Large intestine (tissue), 3 donors: Measurements from ENCODE around the gene WWC2. TPM values are rescaled to one million over a fixed set of nuclear protein-coding genes. Genes with fewer than 3 reads are reported as not detected.
"Not testable (repeated sequence)": the region's sequence is repeated elsewhere in the genome, so short reads cannot be mapped to it uniquely, and the experiment has no call there.

Experiments
- DNase-seq, 2 donors: peaks; one replicate each; pipeline versions ENCODE4 v3.0.0 to v3.0.0-alpha.2; 2013
- H3K27ac ChIP-seq: one replicate; pipeline ENCODE4 v1.5.1; 2013; ENCODE audit warnings: low read length
- H3K27me3 ChIP-seq: 2 replicates; pipeline ENCODE4 v1.6.1; 2013; ENCODE audit warnings: low read length; ENCODE audit not compliant: control insufficient read depth, insufficient read depth
- H3K36me3 ChIP-seq: 2 replicates; pipeline ENCODE4 v1.6.1; 2013; ENCODE audit warnings: low read length; ENCODE audit not compliant: control insufficient read depth, insufficient read depth
- H3K4me1 ChIP-seq: one replicate; pipeline ENCODE4 v1.6.1; 2013; ENCODE audit warnings: low read length; ENCODE audit not compliant: control insufficient read depth, insufficient read depth
- H3K4me3 ChIP-seq: one replicate; pipeline ENCODE4 v1.5.1; 2013; ENCODE audit warnings: low read length
- H3K9me3 ChIP-seq: one replicate; pipeline ENCODE4 v1.6.1; 2013; ENCODE audit warnings: mild to moderate bottlenecking, low read depth, low read length, moderate library complexity; ENCODE audit not compliant: control insufficient read depth
- whole genome bisulfite sequencing: methylation state at CpG from one replicate; pipeline ENCODE4 v1.1.5; 2013; ENCODE audit warnings: low lambda C conversion rate; ENCODE audit not compliant: insufficient coverage; 5-methylcytosine and 5-hydroxymethylcytosine counted together
- polyA plus RNA-seq: library from polyadenylated mRNA; unstranded; fragments of 120-200 nt; gene quantifications from one replicate; pipeline ENCODE4 v1.2.1, GENCODE V29; 2013

Gene WWC2
- polyA plus RNA-seq, 1 donor = 19.7 TPM

DNA sequence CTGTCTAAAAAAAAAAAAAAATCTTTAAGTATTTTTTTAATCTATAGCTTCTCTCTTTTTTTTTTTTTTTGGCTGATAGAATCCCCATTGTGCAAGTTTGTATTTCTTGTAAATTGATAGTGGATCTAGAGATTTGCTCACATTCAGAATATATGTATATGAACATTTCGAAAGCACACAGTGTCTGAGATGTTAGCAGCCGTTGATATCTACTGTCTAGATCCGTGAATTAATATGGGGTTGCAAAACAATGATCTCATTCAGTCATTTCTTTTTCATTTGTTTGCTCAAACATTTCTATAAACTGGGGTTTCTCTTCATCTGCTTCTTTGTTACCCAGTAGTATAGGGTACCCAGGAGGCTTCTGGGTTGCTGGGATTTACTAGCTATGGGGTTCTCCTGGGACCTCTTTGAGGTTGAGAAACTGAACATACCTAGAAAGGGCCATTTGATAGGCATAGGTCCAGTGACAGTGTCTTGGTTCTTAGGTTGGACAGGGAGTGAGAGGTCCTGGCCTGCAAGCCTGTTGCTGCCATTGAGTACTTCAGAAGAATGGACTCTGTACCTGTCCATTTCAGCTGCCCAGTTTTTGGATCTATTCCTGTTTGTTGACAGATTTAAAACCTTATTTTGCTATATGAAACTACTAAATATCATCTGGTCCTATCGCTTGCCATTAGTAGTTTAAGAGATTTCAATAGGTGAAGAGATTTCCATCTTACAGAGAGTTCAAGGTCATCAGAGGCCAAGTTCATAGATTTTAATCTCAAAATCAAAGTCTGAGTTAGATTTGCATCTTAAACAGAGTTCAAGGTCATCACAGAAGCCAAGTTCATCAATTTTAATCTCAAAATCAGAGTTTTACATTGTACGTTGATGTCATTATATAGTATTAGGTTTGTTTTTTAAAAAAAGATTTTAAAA lies 50.8 kb downstream of the WWC2 start:
- Histone ChIP-seq H3K27me3 (no peaks in the 10 kb centered on the region), H3K36me3 (no peaks in the 10 kb centered on the region), H3K27ac (no peak overlapping the region), H3K4me3 (no peak overlapping the region), H3K9me3 (no peaks in the 10 kb centered on the region), H3K4me1 (peaks cover 4% of the 10 kb centered on the region)
- WGBS = 96% methylated on average over 4 of the region's 5 CpGs
- DNase-seq = no peak

GRCh38 chr4:183150664-183151063 lies 51.6 kb downstream of the WWC2 start:
- H3K36me3 ChIP-seq, H3K27ac ChIP-seq, DNase-seq, H3K9me3 ChIP-seq, H3K27me3 ChIP-seq, H3K4me3 ChIP-seq: not testable (repeated sequence)
- H3K4me1 ChIP-seq = peaks cover 11% of the 10 kb centered on the region
- WGBS = no CpG with 5 or more reads among the region's 5 CpGs

DNA sequence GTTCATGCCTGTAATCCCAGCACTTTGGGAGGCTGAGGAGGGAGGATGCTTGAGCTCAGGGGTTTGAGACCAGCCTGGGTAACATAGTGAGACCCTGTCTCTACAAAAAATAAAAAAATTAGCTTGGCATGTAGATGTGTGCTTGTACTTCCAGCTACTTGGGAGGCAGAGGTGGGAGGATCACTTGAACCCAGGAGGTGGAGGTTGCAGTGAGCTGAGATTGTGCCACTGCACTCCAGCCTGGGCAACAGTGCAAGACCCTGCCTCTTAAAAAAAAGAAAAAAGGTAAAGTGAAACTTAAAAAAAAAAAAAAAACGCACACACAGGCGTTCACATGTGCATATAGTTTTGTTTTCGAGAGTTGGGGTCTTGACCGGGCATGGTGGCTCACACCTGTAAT lies 53.2 kb downstream of the WWC2 start:
- no CpG with 5 or more reads among the region's 4 CpGs for WGBS
- H3K9me3 ChIP-seq, DNase-seq, H3K27ac ChIP-seq, H3K4me3 ChIP-seq, H3K36me3 ChIP-seq, H3K27me3 ChIP-seq: not testable (repeated sequence)
- peaks cover 24% of the 10 kb centered on the region for H3K4me1 ChIP-seq

GRCh38 chr4:183153190-183153916 lies 54.3 kb downstream of the WWC2 start:
- no peak for DNase-seq
- Histone ChIP-seq H3K36me3 (no peaks in the 10 kb centered on the region), H3K4me1 (peaks cover 24% of the 10 kb centered on the region), H3K4me3 (no peak overlapping the region), H3K9me3 (no peaks in the 10 kb centered on the region), H3K27ac (no peak overlapping the region), H3K27me3 (no peaks in the 10 kb centered on the region)
- 96% methylated on average over 2 of the region's 6 CpGs for WGBS

DNA sequence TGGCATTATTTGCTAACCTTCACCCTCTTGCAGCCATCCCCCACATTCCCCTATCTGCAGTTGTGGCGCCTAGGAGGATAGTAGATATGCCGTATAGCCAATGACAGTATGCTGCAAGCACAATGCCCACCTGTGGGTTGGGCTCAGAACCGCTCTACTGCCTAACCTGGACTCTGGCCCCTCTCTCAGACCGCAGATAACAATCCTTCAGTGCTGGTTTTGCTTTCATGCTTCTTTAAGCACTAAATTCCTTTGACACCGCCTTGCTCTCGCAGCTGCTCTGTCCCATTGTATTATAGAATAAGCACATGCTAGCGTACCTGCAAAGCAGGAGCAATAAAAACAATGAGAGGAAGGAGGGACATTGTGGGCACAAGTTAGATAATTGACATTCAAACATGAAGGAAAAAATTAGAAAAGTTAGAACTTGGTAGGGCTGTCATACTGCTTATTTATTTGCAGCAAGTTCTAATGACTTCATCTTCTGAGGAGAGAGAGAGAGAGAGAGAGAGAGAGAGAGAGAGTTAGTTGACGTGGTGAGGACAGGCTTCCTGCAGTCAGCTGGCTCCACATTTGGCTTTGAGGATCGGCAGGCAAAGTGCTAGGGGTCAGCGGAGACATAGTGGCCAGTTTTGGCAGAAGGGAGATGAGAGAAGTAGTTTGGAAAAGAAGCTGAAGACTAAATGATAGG lies 55.8 kb downstream of the WWC2 start:
- H3K4me1 ChIP-seq = peaks cover 24% of the 10 kb centered on the region
- DNase-seq = peak; percentile 89 to 96
- H3K27me3 ChIP-seq = no peaks in the 10 kb centered on the region
- H3K4me3 ChIP-seq = no peak overlapping the region
- H3K9me3 ChIP-seq = no peaks in the 10 kb centered on the region
- WGBS = 40% methylated on average over 2 of the region's 10 CpGs
- H3K27ac ChIP-seq = peak overlapping the region; percentile 82
- no peaks in the 10 kb centered on the region for H3K36me3 ChIP-seq

- no peaks in the 10 kb centered on the region for H3K36me3 ChIP-seq
- H3K27ac ChIP-seq = peak overlapping the region; percentile 82
- H3K4me3 ChIP-seq = no peak overlapping the region
- H3K9me3 ChIP-seq = no peaks in the 10 kb centered on the region
- WGBS = 70% methylated on average over 3 of the region's 11 CpGs
- no peaks in the 10 kb centered on the region for H3K27me3 ChIP-seq
- H3K4me1 ChIP-seq = peaks cover 24% of the 10 kb centered on the region
- DNase-seq = peak in 1 of 2 donors; percentile 31
Measured at GRCh38 chr4:183155450-183156184, 56.6 kb downstream of the WWC2 start.

DNA sequence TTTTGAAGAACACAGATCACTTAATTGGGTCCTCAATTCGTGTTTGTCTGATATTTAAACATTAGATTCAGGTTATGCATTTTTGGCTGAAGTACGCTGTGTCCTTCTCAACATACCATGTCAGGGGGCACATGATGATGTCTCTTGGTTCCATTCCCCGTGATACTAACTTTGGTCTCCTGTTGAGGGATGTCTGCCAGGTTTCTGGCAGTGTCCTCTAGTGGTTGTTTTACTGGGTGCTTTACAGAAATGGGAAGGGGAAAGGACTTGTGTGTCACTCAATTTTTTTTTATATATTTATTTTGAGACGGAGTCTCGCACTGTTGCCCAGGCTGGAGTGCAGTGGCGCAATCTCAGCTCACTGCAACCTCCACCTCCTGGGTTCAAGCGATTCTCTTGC lies 58.2 kb downstream of the WWC2 start:
- no peak overlapping the region for H3K27ac ChIP-seq
- no peaks in the 10 kb centered on the region for H3K9me3 ChIP-seq
- WGBS = 100% methylated on average over 1 of the region's 7 CpGs
- no peak overlapping the region for H3K4me3 ChIP-seq
- no peaks in the 10 kb centered on the region for H3K27me3 ChIP-seq
- peaks cover 24% of the 10 kb centered on the region for H3K4me1 ChIP-seq
- H3K36me3 ChIP-seq = no peaks in the 10 kb centered on the region
- DNase-seq = no peak

DNA sequence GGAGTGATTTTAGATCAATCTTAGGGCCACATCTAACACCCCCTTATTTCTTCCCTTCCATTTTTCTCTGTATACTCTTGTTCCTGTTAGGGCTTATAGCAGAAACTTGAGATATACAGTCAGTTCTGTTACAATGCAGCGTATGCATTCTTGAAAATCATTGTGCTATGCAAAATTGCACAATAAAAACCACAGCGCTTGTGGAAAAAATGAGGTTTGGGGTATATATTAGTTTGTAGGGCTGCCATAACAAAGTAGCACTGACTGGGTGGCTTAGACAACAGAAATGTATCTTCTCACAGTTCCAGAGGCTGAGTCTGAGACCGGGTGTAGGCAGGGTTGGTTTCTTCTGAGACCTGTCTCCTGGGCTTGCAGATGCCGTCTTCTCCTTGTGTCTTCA lies 59.0 kb downstream of the WWC2 start:
- no peak for DNase-seq
- Histone ChIP-seq H3K9me3 (no peaks in the 10 kb centered on the region), H3K27ac (no peak overlapping the region), H3K27me3 (no peaks in the 10 kb centered on the region), H3K36me3 (no peaks in the 10 kb centered on the region), H3K4me3 (no peak overlapping the region), H3K4me1 (peaks cover 24% of the 10 kb centered on the region)
- WGBS = no CpG with 5 or more reads among the region's 4 CpGs

- no CpG with 5 or more reads among the region's 5 CpGs for WGBS
- Histone ChIP-seq H3K27me3 (no peaks in the 10 kb centered on the region), H3K9me3 (no peaks in the 10 kb centered on the region), H3K36me3 (no peaks in the 10 kb centered on the region), H3K4me1 (peaks cover 5% of the 10 kb centered on the region), H3K4me3 (no peak overlapping the region), H3K27ac (no peak overlapping the region)
- no peak for DNase-seq
Measured at GRCh38 chr4:183161630-183162029, 62.6 kb downstream of the WWC2 start.

GRCh38 chr4:183163135-183163534 lies 64.1 kb downstream of the WWC2 start:
- Histone ChIP-seq H3K9me3 (no peaks in the 10 kb centered on the region), H3K27ac (no peak overlapping the region), H3K4me1 (no peaks in the 10 kb centered on the region), H3K36me3 (no peaks in the 10 kb centered on the region), H3K27me3 (no peaks in the 10 kb centered on the region), H3K4me3 (no peak overlapping the region)
- no CpG with 5 or more reads among the region's 3 CpGs for WGBS
- no peak for DNase-seq
